HepG2 (cell line): ENCODE data around the gene OR6C76. TPM values are rescaled to one million over a fixed set of nuclear protein-coding genes. Genes with fewer than 3 reads are reported as not detected.

Source experiments
- ATAC-seq: fragments of 200-7000 bp; cut with Tn5 transposase; 3 replicates; pipeline ENCODE4 v1.9.1; 2020; ENCODE audit warnings: mild to moderate bottlenecking, moderate library complexity
- BruUV-seq: library from RNA; stranded (reverse); fragments of 400-500 nt; replicated peaks from 2 replicates; lab custom pipeline; 2021; lab: Mats Ljungman, UMichigan
- CTCF ChIA-PET: fragments of 300-600 bp; formaldehyde crosslinking; extraction: SDS; loops from one replicate; lab custom pipeline; 2021; ENCODE audit warnings: low total read pairs, inconsistent platforms, low intra/inter-chr PET ratio; lab: Yijun Ruan, JAX
- POLR2A ChIA-PET: fragments of 350-600 bp; sonication (Branson Sonifier 250); formaldehyde crosslinking; loops from one replicate; lab custom pipeline; 2020; ENCODE audit warnings: antibody characterized with exemption, inconsistent platforms; lab: Yijun Ruan, JAX
- DNase-seq: peaks from one replicate; pipeline ENCODE4 v3.0.0-alpha.2; 2015; ENCODE audit warnings: low spot score
- FAIRE-seq: peaks from 3 replicates; lab custom pipeline; 2011; peaks lifted over from hg19 to GRCh38; lab: Jason Lieb, UNC
- H2AFZ ChIP-seq: one replicate; pipeline ENCODE4 v1.6.1; 2011; ENCODE audit warnings: low read length, inconsistent platforms
- H3K27ac ChIP-seq: fragments of 300-600 bp; 3 replicates; pipeline ENCODE4 v1.8.0; 2011; ENCODE audit warnings: mixed run types, mild to moderate bottlenecking, mixed read lengths, low read length, inconsistent platforms; ENCODE audit not compliant: insufficient read depth; ENCODE audit errors: extremely low read length
- H3K27me3 ChIP-seq, 2 experiments: fragments of 200-600 bp in 1 of 2; 2 replicates in 1 of 2; 3 replicates in 1 of 2; pipeline versions ENCODE4 v1.6.0 to v1.8.0; 2011; ENCODE audit warnings: low read length in 2 of 2, mild to moderate bottlenecking in 2 of 2, moderate library complexity in 2 of 2, inconsistent platforms in 1 of 2; ENCODE audit not compliant: insufficient read depth in 2 of 2, control insufficient read depth in 1 of 2
- H3K36me3 ChIP-seq, 2 experiments: fragments of 200-600 bp in 1 of 2; replicated peaks in 1 of 2; 2 replicates in 1 of 2; 3 replicates in 1 of 2; pipeline versions ENCODE4 v1.5.1 to v1.8.0; 2011; ENCODE audit warnings: low read length in 2 of 2, inconsistent platforms in 1 of 2; ENCODE audit not compliant: insufficient read depth in 2 of 2, control insufficient read depth in 1 of 2
- H3K4me1 ChIP-seq: 2 replicates; pipeline ENCODE4 v1.5.1; 2012; ENCODE audit warnings: low read length, inconsistent platforms; ENCODE audit not compliant: insufficient read depth
- H3K4me2 ChIP-seq: 2 replicates; pipeline ENCODE4 v1.6.0; 2011; ENCODE audit warnings: low read depth, low read length, inconsistent platforms
- H3K4me3 ChIP-seq, 3 experiments: fragments of 200-600 bp in 1 of 3; sonication (generic), shearing (Covaris generic) in 1 of 3; replicated peaks in 1 of 3; 2 replicates each; pipeline ENCODE4 v1.5.1; 2011 to 2016; ENCODE audit warnings: low read length in 3 of 3, inconsistent platforms in 2 of 3, low read depth in 2 of 3, mild to moderate bottlenecking in 2 of 3, control low read depth in 1 of 3, mixed read lengths in 1 of 3; ENCODE audit not compliant: insufficient read depth in 1 of 3
- H3K79me2 ChIP-seq: one replicate; pipeline ENCODE4 v1.6.1; 2011; ENCODE audit warnings: low read length, inconsistent platforms; ENCODE audit not compliant: insufficient read depth
- H3K9ac ChIP-seq: 2 replicates; pipeline ENCODE4 v1.6.0; 2011; ENCODE audit warnings: mild to moderate bottlenecking, low read depth, low read length, inconsistent platforms; ENCODE audit not compliant: insufficient read depth
- H3K9me3 ChIP-seq: 2 replicates; pipeline ENCODE4 v1.5.1; 2012; ENCODE audit warnings: mild to moderate bottlenecking, low read length
- H4K20me1 ChIP-seq: 2 replicates; pipeline ENCODE4 v1.6.0; 2011; ENCODE audit warnings: inconsistent platforms, mild to moderate bottlenecking, low read length, moderate library complexity; ENCODE audit not compliant: insufficient read depth
- AKAP8 ChIP-seq: sonication (generic); formaldehyde crosslinking; IDR thresholded peaks from 2 replicates; pipeline ENCODE4 v1.5.1; 2020; ENCODE audit warnings: mild to moderate bottlenecking, missing genetic modification reagents
- BCL6 ChIP-seq: IDR thresholded peaks from 2 replicates; pipeline ENCODE4 v1.6.1; 2016; ENCODE audit warnings: missing genetic modification reagents, missing compliant biosample characterization
- CBFB ChIP-seq: sonication (generic); formaldehyde crosslinking; IDR thresholded peaks from 2 replicates; pipeline ENCODE4 v1.4.0; 2020; ENCODE audit warnings: missing genetic modification reagents
- CHD2 ChIP-seq: IDR thresholded peaks from 2 replicates; pipeline ENCODE4 v1.6.1; 2011; ENCODE audit warnings: low read depth, low read length, improper control_type of control experiment
- MAZ ChIP-seq, 2 experiments: sonication (generic) in 1 of 2; formaldehyde crosslinking in 1 of 2; IDR thresholded peaks; 2 replicates each; pipeline versions ENCODE4 v1.5.0 to v1.6.1; 2012 to 2020; ENCODE audit warnings: low read depth in 2 of 2, mild to moderate bottlenecking in 2 of 2, borderline replicate concordance in 1 of 2, improper control_type of control experiment in 1 of 2, low read length in 1 of 2, missing genetic modification reagents in 1 of 2, moderate library complexity in 1 of 2
- MIXL1 ChIP-seq: IDR thresholded peaks from 2 replicates; pipeline ENCODE4 v1.6.1; 2016
- PCBP2 ChIP-seq: fragments of 200-400 bp; formaldehyde crosslinking; optimal IDR thresholded peaks from 2 replicates; pipeline ENCODE3; 2018; ENCODE audit warnings: low read length, low read depth; ENCODE audit not compliant: poor library complexity, severe bottlenecking
- PLRG1 ChIP-seq: fragments of 450-650 bp; conservative IDR thresholded peaks from 2 replicates; pipeline ENCODE4 v1.6.1; 2016
- RAD21 ChIP-seq: fragments of 450-650 bp; formaldehyde crosslinking; IDR thresholded peaks from 2 replicates; pipeline ENCODE4 v1.5.0; 2020; ENCODE audit warnings: mild to moderate bottlenecking
- RNF2 ChIP-seq: fragments of 450-650 bp; conservative IDR thresholded peaks from 2 replicates; pipeline ENCODE4 v1.6.1; 2016; ENCODE audit warnings: low read depth
- SCMH1 ChIP-seq: sonication (generic); formaldehyde crosslinking; IDR thresholded peaks from 2 replicates; pipeline ENCODE4 v1.9.0; 2021; ENCODE audit warnings: missing genetic modification reagents, mild to moderate bottlenecking, borderline replicate concordance
- STAG1 ChIP-seq: sonication (generic); formaldehyde crosslinking; IDR thresholded peaks from 2 replicates; pipeline ENCODE4 v1.4.0; 2020; ENCODE audit warnings: missing genetic modification reagents
- TEAD3 ChIP-seq: optimal IDR thresholded peaks from 2 replicates; pipeline ENCODE3; 2016; ENCODE audit warnings: borderline replicate concordance
- TOE1 ChIP-seq: sonication (generic); formaldehyde crosslinking; IDR thresholded peaks from 2 replicates; pipeline ENCODE4 v1.4.0; 2020; ENCODE audit warnings: mild to moderate bottlenecking, missing genetic modification reagents
- ZBTB1 ChIP-seq: sonication (generic); formaldehyde crosslinking; IDR thresholded peaks from 2 replicates; pipeline ENCODE4 v1.4.0; 2020; ENCODE audit warnings: missing genetic modification reagents, borderline replicate concordance
- ZFY ChIP-seq: sonication (generic); formaldehyde crosslinking; IDR thresholded peaks from 2 replicates; pipeline ENCODE4 v1.4.0; 2020; ENCODE audit warnings: missing genetic modification reagents
- ZNF260 ChIP-seq: sonication (generic); formaldehyde crosslinking; IDR thresholded peaks from 2 replicates; pipeline ENCODE4 v1.4.0; 2020; ENCODE audit warnings: missing genetic modification reagents, low read depth, mild to moderate bottlenecking, borderline replicate concordance
- ZNF350 ChIP-seq: sonication (generic); formaldehyde crosslinking; IDR thresholded peaks from 2 replicates; pipeline ENCODE4 v1.4.0; 2020; ENCODE audit warnings: mild to moderate bottlenecking, low read depth, missing genetic modification reagents, borderline replicate concordance
- ZNF546 ChIP-seq: sonication (generic); formaldehyde crosslinking; conservative IDR thresholded peaks from 2 replicates; pipeline ENCODE4 v1.8.1; 2023; ENCODE audit warnings: mild to moderate bottlenecking, missing genetic modification reagents
- WGBS: methylation state at CpG from one replicate; pipeline ENCODE4 v1.1.6; 2017; ENCODE audit warnings: low lambda C conversion rate; 5-methylcytosine and 5-hydroxymethylcytosine counted together
- in situ Hi-C: cut with HindIII; loops from 2 replicates; pipeline ENCODE4 v1.10.0; 2017; ENCODE audit warnings: low pct_unique_long_range_greater_than_20kb; ENCODE audit not compliant: extremely low pct_ligation_motif_present
- intact Hi-C: fragments of 100-400 bp; cut with micrococcal nuclease; formaldehyde crosslinking; loops from one replicate; pipeline ENCODE4 v1.10.0; 2022; ENCODE audit not compliant: unreplicated experiment
- polyA plus RNA-seq, 8 experiments: library from polyadenylated mRNA; depleted of rRNA in 3 of 8; stranded (reverse) in 7 of 8; unstranded in 1 of 8; fragments of >200 nt; fragmentation: Illumina TruSeq in 4 of 8; extraction: Trizol in 4 of 8; gene quantifications; 2 replicates each; pipeline versions ENCODE4 v1.2.1 to v1.2.3, GENCODE V29; 2011 to 2016; ENCODE audit warnings: low read depth in 4 of 8, missing spikeins in 1 of 8, mixed read lengths in 1 of 8; ENCODE audit not compliant: insufficient read depth in 1 of 8
- total RNA-seq, 5 experiments: library from RNA; depleted of rRNA; stranded (reverse); fragments of >200 nt; fragmentation: Illumina TruSeq; extraction: Trizol; gene quantifications; 2 replicates each; pipeline ENCODE4 v1.2.3, GENCODE V29; 2016; ENCODE audit warnings: low read depth in 1 of 5
- TF ChIP-seq, protein P1 (sequence below): sonication (generic); formaldehyde crosslinking; IDR thresholded peaks from 2 replicates; pipeline ENCODE4 v1.5.0; 2020; ENCODE audit warnings: mild to moderate bottlenecking, missing genetic modification reagents, moderate library complexity
- TF ChIP-seq, protein P2 (sequence below): sonication (generic); formaldehyde crosslinking; IDR thresholded peaks from 2 replicates; pipeline ENCODE4 v1.8.0; 2022; ENCODE audit warnings: mild to moderate bottlenecking, missing genetic modification reagents; ENCODE audit not compliant: insufficient replicate concordance
- TF ChIP-seq, protein P3 (sequence below): sonication (generic); formaldehyde crosslinking; IDR thresholded peaks from 2 replicates; pipeline ENCODE4 v1.4.0; 2020; ENCODE audit warnings: missing genetic modification reagents

The OR6C76 gene
- total and polyA plus RNA-seq, 2 of the 13 experiments (the other 11 are each of a cell fraction or from before 2014, with no cell fraction given), result not detected

DNA sequence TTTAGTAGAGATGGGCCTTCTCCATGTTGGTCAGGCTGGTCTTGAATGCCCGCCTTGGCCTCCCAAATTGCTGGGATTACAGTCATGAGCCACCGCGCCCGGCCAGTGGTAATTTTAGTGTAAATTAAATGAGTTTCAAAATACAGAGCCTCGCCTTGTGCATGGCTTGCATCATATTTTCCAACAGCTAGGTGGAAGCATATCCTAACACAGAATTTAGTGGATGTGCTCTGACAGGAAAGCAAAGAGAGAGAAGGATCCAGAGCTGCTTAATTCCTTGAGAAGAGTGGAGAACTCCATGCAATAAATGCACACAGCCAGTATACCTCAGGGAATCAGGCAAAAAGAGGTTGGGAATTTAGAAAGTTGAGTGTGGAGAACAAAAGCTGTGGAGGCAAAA, 20.3 kb downstream of the OR6C76 start:
- in situ Hi-C loops (loop anchor here (5.0 to 25.0 kb wide), 2 partner anchors 171 to 259 kb away; no protein-coding TSS in a partner anchor), intact Hi-C loops (loop anchor here (1.0 to 5.0 kb wide), 3 partner anchors 56 to 257 kb away; no protein-coding TSS in a partner anchor)
- Histone ChIP-seq H3K79me2 (no peaks in the 10 kb centered on the region), H3K9ac (no peak overlapping the region), H3K36me3 (no peaks in the 10 kb centered on the region), H3K9me3 (0 out of 2 replicates have a peak, but pooled peaks cover under 1% of the 10 kb centered on the region), H3K27me3 (no peaks in the 10 kb centered on the region), H2AFZ (no peak overlapping the region), H3K4me3 (no peak overlapping the region), H3K4me1 (no peaks in the 10 kb centered on the region), H3K4me2 (no peak overlapping the region), H3K27ac (no peak overlapping the region), H4K20me1 (no peaks in the 10 kb centered on the region)
- ChIA-PET CTCF (interaction anchor here (1.8 kb wide), 1 partner anchor 173 kb away, joined by 28 read pairs; no protein-coding TSS in a partner anchor), POLR2A (no interaction called here)
- 2% methylated on average over 5 of the region's 5 CpGs for WGBS
- no TSS peak for BruUV-seq
- DNase-seq, result peak; percentile 29
- peak; percentile 78 for ATAC-seq
- FAIRE-seq, result no peak
- TF ChIP-seq MAZ (IDR thresholded peaks at IDR 0.05; ENCODE audit: borderline replicate concordance, low read depth, low read length), result no peak
- no peak for TF ChIP-seq MAZ (CRISPR knock-in tag; IDR thresholded peaks at IDR 0.05; ENCODE audit: low read depth)
- no peak for TF ChIP-seq TEAD3
- no peak for TF ChIP-seq ZNF546 (CRISPR knock-in tag)
- TF ChIP-seq, protein P1, sequence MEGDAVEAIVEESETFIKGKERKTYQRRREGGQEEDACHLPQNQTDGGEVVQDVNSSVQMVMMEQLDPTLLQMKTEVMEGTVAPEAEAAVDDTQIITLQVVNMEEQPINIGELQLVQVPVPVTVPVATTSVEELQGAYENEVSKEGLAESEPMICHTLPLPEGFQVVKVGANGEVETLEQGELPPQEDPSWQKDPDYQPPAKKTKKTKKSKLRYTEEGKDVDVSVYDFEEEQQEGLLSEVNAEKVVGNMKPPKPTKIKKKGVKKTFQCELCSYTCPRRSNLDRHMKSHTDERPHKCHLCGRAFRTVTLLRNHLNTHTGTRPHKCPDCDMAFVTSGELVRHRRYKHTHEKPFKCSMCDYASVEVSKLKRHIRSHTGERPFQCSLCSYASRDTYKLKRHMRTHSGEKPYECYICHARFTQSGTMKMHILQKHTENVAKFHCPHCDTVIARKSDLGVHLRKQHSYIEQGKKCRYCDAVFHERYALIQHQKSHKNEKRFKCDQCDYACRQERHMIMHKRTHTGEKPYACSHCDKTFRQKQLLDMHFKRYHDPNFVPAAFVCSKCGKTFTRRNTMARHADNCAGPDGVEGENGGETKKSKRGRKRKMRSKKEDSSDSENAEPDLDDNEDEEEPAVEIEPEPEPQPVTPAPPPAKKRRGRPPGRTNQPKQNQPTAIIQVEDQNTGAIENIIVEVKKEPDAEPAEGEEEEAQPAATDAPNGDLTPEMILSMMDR (CRISPR knock-in tag), result peak; percentile 77
- TF ChIP-seq RAD21 (CRISPR knock-in tag), result peak; percentile 83
- peak; percentile 47; the same call in 1 of the 2 replicates for TF ChIP-seq BCL6 (CRISPR knock-in tag)
- TF ChIP-seq STAG1 (CRISPR knock-in tag), result peak; percentile 87
- TF ChIP-seq AKAP8 (CRISPR knock-in tag), result no peak
- TF ChIP-seq PCBP2, result no peak
- no peak for TF ChIP-seq ZFY (CRISPR knock-in tag)
- TF ChIP-seq RNF2, result no peak
- no peak for TF ChIP-seq ZBTB1
- TF ChIP-seq MIXL1 (CRISPR knock-in tag), result no peak
- TF ChIP-seq, protein P2, sequence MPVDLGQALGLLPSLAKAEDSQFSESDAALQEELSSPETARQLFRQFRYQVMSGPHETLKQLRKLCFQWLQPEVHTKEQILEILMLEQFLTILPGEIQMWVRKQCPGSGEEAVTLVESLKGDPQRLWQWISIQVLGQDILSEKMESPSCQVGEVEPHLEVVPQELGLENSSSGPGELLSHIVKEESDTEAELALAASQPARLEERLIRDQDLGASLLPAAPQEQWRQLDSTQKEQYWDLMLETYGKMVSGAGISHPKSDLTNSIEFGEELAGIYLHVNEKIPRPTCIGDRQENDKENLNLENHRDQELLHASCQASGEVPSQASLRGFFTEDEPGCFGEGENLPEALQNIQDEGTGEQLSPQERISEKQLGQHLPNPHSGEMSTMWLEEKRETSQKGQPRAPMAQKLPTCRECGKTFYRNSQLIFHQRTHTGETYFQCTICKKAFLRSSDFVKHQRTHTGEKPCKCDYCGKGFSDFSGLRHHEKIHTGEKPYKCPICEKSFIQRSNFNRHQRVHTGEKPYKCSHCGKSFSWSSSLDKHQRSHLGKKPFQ (CRISPR knock-in tag), result no peak
- TF ChIP-seq CBFB (CRISPR knock-in tag), result no peak
- no peak for TF ChIP-seq ZNF350 (CRISPR knock-in tag)
- no peak for TF ChIP-seq ZNF260 (CRISPR knock-in tag)
- TF ChIP-seq TOE1 (CRISPR knock-in tag), result no peak
- TF ChIP-seq PLRG1, result no peak
- TF ChIP-seq CHD2, result no peak
- TF ChIP-seq, protein P3, sequence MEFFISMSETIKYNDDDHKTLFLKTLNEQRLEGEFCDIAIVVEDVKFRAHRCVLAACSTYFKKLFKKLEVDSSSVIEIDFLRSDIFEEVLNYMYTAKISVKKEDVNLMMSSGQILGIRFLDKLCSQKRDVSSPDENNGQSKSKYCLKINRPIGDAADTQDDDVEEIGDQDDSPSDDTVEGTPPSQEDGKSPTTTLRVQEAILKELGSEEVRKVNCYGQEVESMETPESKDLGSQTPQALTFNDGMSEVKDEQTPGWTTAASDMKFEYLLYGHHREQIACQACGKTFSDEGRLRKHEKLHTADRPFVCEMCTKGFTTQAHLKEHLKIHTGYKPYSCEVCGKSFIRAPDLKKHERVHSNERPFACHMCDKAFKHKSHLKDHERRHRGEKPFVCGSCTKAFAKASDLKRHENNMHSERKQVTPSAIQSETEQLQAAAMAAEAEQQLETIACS (CRISPR knock-in tag), result no peak
- no peak for TF ChIP-seq SCMH1 (CRISPR knock-in tag)
